ENCODE measurements around the gene BNIP1.

The BNIP1 gene

DNA sequence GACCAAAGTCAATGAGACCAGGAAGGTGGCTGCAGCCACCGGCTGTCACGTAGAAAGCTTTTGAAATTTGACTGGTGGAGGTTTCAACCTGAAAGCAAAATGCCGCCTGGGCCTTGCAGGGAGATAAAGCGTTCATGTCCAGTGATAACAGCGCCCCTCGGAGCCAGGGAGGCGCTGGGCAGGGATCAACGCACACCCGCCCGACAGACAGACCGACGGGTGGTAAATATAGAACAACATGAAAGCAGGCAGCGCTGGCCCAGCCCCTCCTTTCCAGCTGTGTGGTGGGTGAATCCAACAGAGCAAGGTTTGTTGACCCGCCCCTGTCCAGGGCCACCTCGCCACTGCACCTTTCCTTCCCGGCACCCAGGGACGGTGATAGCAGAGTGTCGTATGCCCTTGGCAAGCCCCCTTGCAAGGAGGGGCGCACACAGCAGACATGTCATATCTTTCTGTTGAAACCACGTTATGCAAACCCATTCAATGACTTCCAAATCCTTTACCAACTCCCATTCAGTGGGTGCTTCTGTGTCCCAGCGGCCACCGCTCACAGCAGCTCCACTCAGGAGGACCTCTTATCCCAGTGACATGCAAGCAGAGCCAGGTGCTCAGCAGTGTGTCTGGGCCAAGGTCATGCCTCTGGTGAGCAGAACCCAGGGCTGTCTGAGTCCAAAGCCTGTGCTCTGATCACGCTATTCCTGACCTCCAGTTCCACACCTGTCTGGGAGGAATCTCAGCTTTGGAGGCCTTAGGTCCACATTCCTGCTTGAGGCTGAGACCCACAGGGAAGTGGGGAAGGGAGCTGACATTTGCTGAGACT, 52.0 kb downstream of the BNIP1 start (continued):
- TF ChIP-seq EGR2 (tag by site-specific recombination; IDR thresholded peaks at IDR 0.05; ENCODE audit: low read depth) = no peak
- no peak for TF ChIP-seq ZNF624 (tag by site-specific recombination; IDR thresholded peaks at IDR 0.05)
- no peak for TF ChIP-seq HOXD13 (CRISPR knock-in tag; IDR thresholded peaks at IDR 0.05; ENCODE audit: borderline replicate concordance)
- TF ChIP-seq ZNF48 (tag by site-specific recombination; IDR thresholded peaks at IDR 0.05) = no peak
- no peak for TF ChIP-seq ZNF529 (tag by site-specific recombination; IDR thresholded peaks at IDR 0.05; ENCODE audit: insufficient replicate concordance)
- no peak for TF ChIP-seq ZNF416 (tag by site-specific recombination; IDR thresholded peaks at IDR 0.05)
- no peak for TF ChIP-seq ZFP41 (tag by site-specific recombination; IDR thresholded peaks at IDR 0.05; ENCODE audit: borderline replicate concordance)

DNA sequence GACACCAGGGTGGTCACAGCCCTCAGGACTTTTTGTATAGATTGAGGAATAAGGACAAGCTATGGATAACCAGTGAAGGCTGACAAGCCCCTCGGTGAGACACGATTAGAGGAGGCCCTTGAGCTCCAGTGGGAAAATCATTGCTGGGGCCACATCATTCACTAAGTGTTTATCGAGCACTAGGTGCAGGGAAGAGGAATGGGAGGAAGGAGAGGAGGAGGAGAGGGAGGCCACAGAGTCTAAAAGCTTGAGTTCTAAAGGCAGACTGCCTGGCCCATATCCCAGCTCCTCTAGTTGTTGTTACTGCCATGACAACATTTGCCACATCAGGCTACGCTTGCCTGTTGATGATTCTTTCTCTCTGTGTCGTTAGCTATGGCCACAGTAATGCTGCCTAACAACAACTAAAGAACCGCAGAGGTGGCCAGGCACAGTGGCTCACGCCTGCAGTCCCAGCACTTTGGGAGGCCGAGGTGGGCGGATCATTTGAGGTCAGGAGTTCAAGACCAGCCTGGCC, 53.1 kb downstream of the BNIP1 start:
- ChIA-PET POLR2A (no interaction called here), CTCF (interaction anchor here (0.7 to 1.0 kb wide), 2 partner anchors 46 to 218 kb away, joined by 3 read pairs; no protein-coding TSS in a partner anchor)
- no peak overlapping the region for H3K4me3 ChIP-seq (ENCODE audit: low read depth, low read length)
- H3K9me3 ChIP-seq (ENCODE audit: control insufficient read depth, insufficient read depth, low read depth, low read length) = no peaks in the 10 kb centered on the region
- H3K27ac ChIP-seq (ENCODE audit: extremely low read depth, low read depth, low read length) = no peak overlapping the region
- TF ChIP-seq GLI4 (tag by site-specific recombination; IDR thresholded peaks at IDR 0.05) = no peak
- TF ChIP-seq ZNF658 (tag by site-specific recombination; IDR thresholded peaks at IDR 0.05) = no peak
- no peak for TF ChIP-seq SP2 (tag by site-specific recombination; IDR thresholded peaks at IDR 0.05)
- H3K4me1 ChIP-seq (ENCODE audit: control insufficient read depth, insufficient read depth, low read length) = no peaks in the 10 kb centered on the region
- H3K36me3 ChIP-seq (ENCODE audit: control insufficient read depth in 2 of 2, insufficient read depth in 1 of 2, low read length in 2 of 2) = no peaks in the 10 kb centered on the region

DNA sequence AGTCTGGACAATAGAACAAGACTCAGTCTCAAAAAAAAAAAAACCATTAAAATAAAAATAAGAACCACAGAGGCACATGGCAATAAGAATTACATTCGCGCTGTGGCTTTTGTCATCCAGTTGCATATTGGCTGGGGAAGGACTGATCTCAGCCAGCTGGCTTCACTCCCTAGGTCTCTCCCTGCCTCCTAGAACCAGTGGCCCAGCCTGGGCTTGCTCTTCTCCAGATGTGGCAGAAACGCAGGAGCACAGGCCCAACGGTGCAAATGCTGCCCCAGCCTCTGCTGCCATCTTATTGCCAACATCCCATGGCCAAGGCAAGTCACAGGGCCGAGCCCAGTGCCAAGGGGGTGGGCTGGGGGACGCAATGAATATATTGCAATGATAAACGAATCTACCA, 53.7 kb downstream of the BNIP1 start:
- TF ChIP-seq ZNF140 (tag by site-specific recombination; IDR thresholded peaks at IDR 0.05) = no peak
- TF ChIP-seq ZNF292 (tag by site-specific recombination; IDR thresholded peaks at IDR 0.05; ENCODE audit: borderline replicate concordance, low read depth) = no peak
- no peak for TF ChIP-seq ZNF248 (tag by site-specific recombination; IDR thresholded peaks at IDR 0.05)
- TF ChIP-seq, protein P1, sequence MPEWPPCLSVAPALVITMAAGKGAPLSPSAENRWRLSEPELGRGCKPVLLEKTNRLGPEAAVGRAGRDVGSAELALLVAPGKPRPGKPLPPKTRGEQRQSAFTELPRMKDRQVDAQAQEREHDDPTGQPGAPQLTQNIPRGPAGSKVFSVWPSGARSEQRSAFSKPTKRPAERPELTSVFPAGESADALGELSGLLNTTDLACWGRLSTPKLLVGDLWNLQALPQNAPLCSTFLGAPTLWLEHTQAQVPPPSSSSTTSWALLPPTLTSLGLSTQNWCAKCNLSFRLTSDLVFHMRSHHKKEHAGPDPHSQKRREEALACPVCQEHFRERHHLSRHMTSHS (tag by site-specific recombination; IDR thresholded peaks at IDR 0.05) = no peak
- TF ChIP-seq SALL2 (tag by site-specific recombination; IDR thresholded peaks at IDR 0.05; ENCODE audit: borderline replicate concordance) = no peak
- no peak for TF ChIP-seq ZNF169 (tag by site-specific recombination; IDR thresholded peaks at IDR 0.05)
- no peak for TF ChIP-seq ZNF274 (IDR thresholded peaks at IDR 0.05; ENCODE audit: low read length)
- no peak for TF ChIP-seq ZNF274 (tag by site-specific recombination; IDR thresholded peaks at IDR 0.05; ENCODE audit: borderline replicate concordance)
- no peak for TF ChIP-seq ZNF214 (tag by site-specific recombination; IDR thresholded peaks at IDR 0.05; ENCODE audit: borderline replicate concordance)
- TF ChIP-seq, protein P2, sequence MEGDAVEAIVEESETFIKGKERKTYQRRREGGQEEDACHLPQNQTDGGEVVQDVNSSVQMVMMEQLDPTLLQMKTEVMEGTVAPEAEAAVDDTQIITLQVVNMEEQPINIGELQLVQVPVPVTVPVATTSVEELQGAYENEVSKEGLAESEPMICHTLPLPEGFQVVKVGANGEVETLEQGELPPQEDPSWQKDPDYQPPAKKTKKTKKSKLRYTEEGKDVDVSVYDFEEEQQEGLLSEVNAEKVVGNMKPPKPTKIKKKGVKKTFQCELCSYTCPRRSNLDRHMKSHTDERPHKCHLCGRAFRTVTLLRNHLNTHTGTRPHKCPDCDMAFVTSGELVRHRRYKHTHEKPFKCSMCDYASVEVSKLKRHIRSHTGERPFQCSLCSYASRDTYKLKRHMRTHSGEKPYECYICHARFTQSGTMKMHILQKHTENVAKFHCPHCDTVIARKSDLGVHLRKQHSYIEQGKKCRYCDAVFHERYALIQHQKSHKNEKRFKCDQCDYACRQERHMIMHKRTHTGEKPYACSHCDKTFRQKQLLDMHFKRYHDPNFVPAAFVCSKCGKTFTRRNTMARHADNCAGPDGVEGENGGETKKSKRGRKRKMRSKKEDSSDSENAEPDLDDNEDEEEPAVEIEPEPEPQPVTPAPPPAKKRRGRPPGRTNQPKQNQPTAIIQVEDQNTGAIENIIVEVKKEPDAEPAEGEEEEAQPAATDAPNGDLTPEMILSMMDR (tag by site-specific recombination; IDR thresholded peaks at IDR 0.05) = no peak
- TF ChIP-seq, protein P3, sequence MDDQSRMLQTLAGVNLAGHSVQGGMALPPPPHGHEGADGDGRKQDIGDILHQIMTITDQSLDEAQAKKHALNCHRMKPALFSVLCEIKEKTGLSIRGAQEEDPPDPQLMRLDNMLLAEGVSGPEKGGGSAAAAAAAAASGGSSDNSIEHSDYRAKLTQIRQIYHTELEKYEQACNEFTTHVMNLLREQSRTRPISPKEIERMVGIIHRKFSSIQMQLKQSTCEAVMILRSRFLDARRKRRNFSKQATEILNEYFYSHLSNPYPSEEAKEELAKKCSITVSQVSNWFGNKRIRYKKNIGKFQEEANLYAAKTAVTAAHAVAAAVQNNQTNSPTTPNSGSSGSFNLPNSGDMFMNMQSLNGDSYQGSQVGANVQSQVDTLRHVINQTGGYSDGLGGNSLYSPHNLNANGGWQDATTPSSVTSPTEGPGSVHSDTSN (CRISPR knock-in tag; IDR thresholded peaks at IDR 0.05) = no peak
- POLR2A ChIA-PET = interaction anchor here (0.6 kb wide), 1 partner anchor 202 kb away, joined by 3 read pairs; no protein-coding TSS in a partner anchor
- H3K4me1 ChIP-seq (ENCODE audit: control insufficient read depth, insufficient read depth, low read length) = no peaks in the 10 kb centered on the region
- H3K36me3 ChIP-seq (ENCODE audit: control insufficient read depth in 2 of 2, insufficient read depth in 1 of 2, low read length in 2 of 2) = no peaks in the 10 kb centered on the region
- H3K4me3 ChIP-seq (ENCODE audit: low read depth, low read length) = no peak overlapping the region
- H3K9me3 ChIP-seq (ENCODE audit: control insufficient read depth, insufficient read depth, low read depth, low read length) = no peaks in the 10 kb centered on the region
- H3K27ac ChIP-seq (ENCODE audit: extremely low read depth, low read depth, low read length) = no peak overlapping the region
- CTCF ChIA-PET = interaction anchor here (0.7 to 1.0 kb wide), 2 partner anchors 46 to 219 kb away, joined by 3 read pairs; no protein-coding TSS in a partner anchor

Measured in HEK293 (cell line).